ENCODE data around the gene USB1. TPM values are rescaled to one million over a fixed set of nuclear protein-coding genes. Genes with fewer than 3 reads are reported as not detected.

USB1 gene
- total and polyA plus RNA-seq, 4 donors = 8.9 to 40.7 (median 28.3) TPM

DNA sequence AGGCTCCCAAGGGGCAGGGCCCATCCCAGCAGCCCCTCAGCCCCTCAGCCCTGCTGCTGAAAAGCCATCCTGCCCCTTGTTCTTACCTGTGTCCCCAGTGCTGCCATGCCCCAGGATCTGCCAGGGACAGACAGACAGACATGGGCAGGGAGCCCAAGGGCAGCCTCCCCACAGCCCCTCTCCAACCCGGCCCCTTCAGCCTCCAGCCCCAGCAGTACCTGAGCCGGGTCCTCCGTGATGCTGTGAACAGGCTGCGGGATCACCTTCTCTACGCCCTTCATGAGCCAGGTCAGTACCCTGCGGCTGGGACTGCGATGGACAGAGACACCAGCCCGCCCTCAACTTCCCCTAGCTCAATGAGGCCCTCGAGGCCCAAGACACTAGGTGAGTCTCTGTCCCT, 38.5 kb upstream of the USB1 start:
- Histone ChIP-seq H3K4me3 (ENCODE audit: low read depth in 1 of 3, low read length in 3 of 3) (no peak overlapping the region), H3K36me3 (ENCODE audit: control insufficient read depth in 4 of 4, insufficient read depth in 3 of 4, low read depth in 1 of 4, low read length in 3 of 4) (no peaks in the 10 kb centered on the region), H3K27ac (ENCODE audit: low read depth in 1 of 2, low read length in 2 of 2) (no peak overlapping the region), H3K9ac (ENCODE audit: low read depth in 1 of 2, low read length in 2 of 2) (no peak overlapping the region), H3K27me3 (ENCODE audit: control insufficient read depth in 4 of 4, insufficient read depth in 4 of 4, low read length in 3 of 4) (no peaks in the 10 kb centered on the region), H3K9me3 (ENCODE audit: control insufficient read depth in 4 of 4, low read length in 3 of 4) (no peaks in the 10 kb centered on the region), H3K4me1 (ENCODE audit: control insufficient read depth in 4 of 4, insufficient read depth in 4 of 4, low read length in 3 of 4) (no peaks in the 10 kb centered on the region)
- TF ChIP-seq RAD21 (IDR thresholded peaks at IDR 0.05) (no peak), HNF4A (conservative IDR thresholded peaks at IDR 0.05) (no peak), SP1 (IDR thresholded peaks at IDR 0.05) (no peak), HNF4G (IDR thresholded peaks at IDR 0.05) (no peak), GABPA (IDR thresholded peaks at IDR 0.05 in 1 of 2, conservative IDR thresholded peaks at IDR 0.05 in 1 of 2) (no peak), EGR1 (IDR thresholded peaks at IDR 0.05; ENCODE audit: low read depth in 2 of 2) (no peak), FOXA2 (IDR thresholded peaks at IDR 0.05) (no peak), JUND (IDR thresholded peaks at IDR 0.05) (no peak), TAF1 (conservative IDR thresholded peaks at IDR 0.05) (no peak), NR2F2 (IDR thresholded peaks at IDR 0.05) (no peak), RXRA (IDR thresholded peaks at IDR 0.05) (no peak), YY1 (IDR thresholded peaks at IDR 0.05) (no peak), FOXA1 (IDR thresholded peaks at IDR 0.05) (no peak)
- TF ChIP-seq, protein P1, sequence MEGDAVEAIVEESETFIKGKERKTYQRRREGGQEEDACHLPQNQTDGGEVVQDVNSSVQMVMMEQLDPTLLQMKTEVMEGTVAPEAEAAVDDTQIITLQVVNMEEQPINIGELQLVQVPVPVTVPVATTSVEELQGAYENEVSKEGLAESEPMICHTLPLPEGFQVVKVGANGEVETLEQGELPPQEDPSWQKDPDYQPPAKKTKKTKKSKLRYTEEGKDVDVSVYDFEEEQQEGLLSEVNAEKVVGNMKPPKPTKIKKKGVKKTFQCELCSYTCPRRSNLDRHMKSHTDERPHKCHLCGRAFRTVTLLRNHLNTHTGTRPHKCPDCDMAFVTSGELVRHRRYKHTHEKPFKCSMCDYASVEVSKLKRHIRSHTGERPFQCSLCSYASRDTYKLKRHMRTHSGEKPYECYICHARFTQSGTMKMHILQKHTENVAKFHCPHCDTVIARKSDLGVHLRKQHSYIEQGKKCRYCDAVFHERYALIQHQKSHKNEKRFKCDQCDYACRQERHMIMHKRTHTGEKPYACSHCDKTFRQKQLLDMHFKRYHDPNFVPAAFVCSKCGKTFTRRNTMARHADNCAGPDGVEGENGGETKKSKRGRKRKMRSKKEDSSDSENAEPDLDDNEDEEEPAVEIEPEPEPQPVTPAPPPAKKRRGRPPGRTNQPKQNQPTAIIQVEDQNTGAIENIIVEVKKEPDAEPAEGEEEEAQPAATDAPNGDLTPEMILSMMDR (IDR thresholded peaks at IDR 0.05; ENCODE audit: low read depth, low read length, missing input control) = no peak
- TF ChIP-seq, protein P2, sequence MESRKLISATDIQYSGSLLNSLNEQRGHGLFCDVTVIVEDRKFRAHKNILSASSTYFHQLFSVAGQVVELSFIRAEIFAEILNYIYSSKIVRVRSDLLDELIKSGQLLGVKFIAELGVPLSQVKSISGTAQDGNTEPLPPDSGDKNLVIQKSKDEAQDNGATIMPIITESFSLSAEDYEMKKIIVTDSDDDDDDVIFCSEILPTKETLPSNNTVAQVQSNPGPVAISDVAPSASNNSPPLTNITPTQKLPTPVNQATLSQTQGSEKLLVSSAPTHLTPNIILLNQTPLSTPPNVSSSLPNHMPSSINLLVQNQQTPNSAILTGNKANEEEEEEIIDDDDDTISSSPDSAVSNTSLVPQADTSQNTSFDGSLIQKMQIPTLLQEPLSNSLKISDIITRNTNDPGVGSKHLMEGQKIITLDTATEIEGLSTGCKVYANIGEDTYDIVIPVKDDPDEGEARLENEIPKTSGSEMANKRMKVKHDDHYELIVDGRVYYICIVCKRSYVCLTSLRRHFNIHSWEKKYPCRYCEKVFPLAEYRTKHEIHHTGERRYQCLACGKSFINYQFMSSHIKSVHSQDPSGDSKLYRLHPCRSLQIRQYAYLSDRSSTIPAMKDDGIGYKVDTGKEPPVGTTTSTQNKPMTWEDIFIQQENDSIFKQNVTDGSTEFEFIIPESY (IDR thresholded peaks at IDR 0.05) = no peak
- TF ChIP-seq, protein P3, sequence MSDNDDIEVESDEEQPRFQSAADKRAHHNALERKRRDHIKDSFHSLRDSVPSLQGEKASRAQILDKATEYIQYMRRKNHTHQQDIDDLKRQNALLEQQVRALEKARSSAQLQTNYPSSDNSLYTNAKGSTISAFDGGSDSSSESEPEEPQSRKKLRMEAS (IDR thresholded peaks at IDR 0.05) = no peak
- TF ChIP-seq, protein P4, sequence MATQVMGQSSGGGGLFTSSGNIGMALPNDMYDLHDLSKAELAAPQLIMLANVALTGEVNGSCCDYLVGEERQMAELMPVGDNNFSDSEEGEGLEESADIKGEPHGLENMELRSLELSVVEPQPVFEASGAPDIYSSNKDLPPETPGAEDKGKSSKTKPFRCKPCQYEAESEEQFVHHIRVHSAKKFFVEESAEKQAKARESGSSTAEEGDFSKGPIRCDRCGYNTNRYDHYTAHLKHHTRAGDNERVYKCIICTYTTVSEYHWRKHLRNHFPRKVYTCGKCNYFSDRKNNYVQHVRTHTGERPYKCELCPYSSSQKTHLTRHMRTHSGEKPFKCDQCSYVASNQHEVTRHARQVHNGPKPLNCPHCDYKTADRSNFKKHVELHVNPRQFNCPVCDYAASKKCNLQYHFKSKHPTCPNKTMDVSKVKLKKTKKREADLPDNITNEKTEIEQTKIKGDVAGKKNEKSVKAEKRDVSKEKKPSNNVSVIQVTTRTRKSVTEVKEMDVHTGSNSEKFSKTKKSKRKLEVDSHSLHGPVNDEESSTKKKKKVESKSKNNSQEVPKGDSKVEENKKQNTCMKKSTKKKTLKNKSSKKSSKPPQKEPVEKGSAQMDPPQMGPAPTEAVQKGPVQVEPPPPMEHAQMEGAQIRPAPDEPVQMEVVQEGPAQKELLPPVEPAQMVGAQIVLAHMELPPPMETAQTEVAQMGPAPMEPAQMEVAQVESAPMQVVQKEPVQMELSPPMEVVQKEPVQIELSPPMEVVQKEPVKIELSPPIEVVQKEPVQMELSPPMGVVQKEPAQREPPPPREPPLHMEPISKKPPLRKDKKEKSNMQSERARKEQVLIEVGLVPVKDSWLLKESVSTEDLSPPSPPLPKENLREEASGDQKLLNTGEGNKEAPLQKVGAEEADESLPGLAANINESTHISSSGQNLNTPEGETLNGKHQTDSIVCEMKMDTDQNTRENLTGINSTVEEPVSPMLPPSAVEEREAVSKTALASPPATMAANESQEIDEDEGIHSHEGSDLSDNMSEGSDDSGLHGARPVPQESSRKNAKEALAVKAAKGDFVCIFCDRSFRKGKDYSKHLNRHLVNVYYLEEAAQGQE (IDR thresholded peaks at IDR 0.05) = no peak
- TF ChIP-seq, protein P5, sequence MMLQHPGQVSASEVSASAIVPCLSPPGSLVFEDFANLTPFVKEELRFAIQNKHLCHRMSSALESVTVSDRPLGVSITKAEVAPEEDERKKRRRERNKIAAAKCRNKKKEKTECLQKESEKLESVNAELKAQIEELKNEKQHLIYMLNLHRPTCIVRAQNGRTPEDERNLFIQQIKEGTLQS (IDR thresholded peaks at IDR 0.05) = no peak
- no peak for DNase-seq (ENCODE audit: low spot score)
- WGBS = 72% methylated on average over 9 of the region's 9 CpGs

All from liver (tissue), 9 donors.